CD4-positive, alpha-beta T cell treated with Interleukin-21 for 1 hour (primary cell): Measurements from ENCODE around the gene ECEL1.

ENCODE experiments used
- DNase-seq: peaks from one replicate; pipeline ENCODE4 v3.0.0-alpha.2; 2020

ECEL1 gene

GRCh38 chr2:232496501-232497270 lies 9.1 kb upstream of the ECEL1 start:
- DNase-seq: no peak

GRCh38 chr2:232495292-232495691 lies 7.7 kb upstream of the ECEL1 start:
- no peak for DNase-seq

- no peak for DNase-seq
These were observed 6.9 kb upstream of the ECEL1 start for GRCh38 chr2:232494542-232494941.

GRCh38 chr2:232493701-232494474 lies 6.3 kb upstream of the ECEL1 start:
- DNase-seq: no peak

- no peak for DNase-seq
These were observed 5.5 kb upstream of the ECEL1 start for GRCh38 chr2:232492963-232493700.

GRCh38 chr2:232492236-232492848 lies 4.7 kb upstream of the ECEL1 start:
- DNase-seq: no peak

- DNase-seq: no peak
These were observed 3.6 kb upstream of the ECEL1 start for GRCh38 chr2:232491139-232491780.

GRCh38 chr2:232490221-232491138 lies 2.8 kb upstream of the ECEL1 start:
- no peak for DNase-seq

GRCh38 chr2:232489516-232490220 lies 2.0 kb upstream of the ECEL1 start:
- DNase-seq: no peak

- DNase-seq: no peak
These were observed 1.2 kb upstream of the ECEL1 start for GRCh38 chr2:232488721-232489300.

- DNase-seq: no peak
These were observed 570 bp upstream of the ECEL1 start for GRCh38 chr2:232488097-232488711.

GRCh38 chr2:232486558-232487384 lies 863 bp downstream of the ECEL1 start:
- no peak for DNase-seq

GRCh38 chr2:232485757-232486557 lies 1.7 kb downstream of the ECEL1 start:
- DNase-seq: no peak

- DNase-seq: no peak
These were observed 2.3 kb downstream of the ECEL1 start for GRCh38 chr2:232485348-232485756.

GRCh38 chr2:232484628-232485347 lies 2.8 kb downstream of the ECEL1 start:
- no peak for DNase-seq

GRCh38 chr2:232483923-232484627 lies 3.6 kb downstream of the ECEL1 start:
- no peak for DNase-seq
